ENCODE results near the gene GPSM1. TPM values are rescaled to one million over a fixed set of nuclear protein-coding genes. Genes with fewer than 3 reads are reported as not detected.

GPSM1 gene
- total and polyA plus RNA-seq, 10 donors = 4.5 to 27.9 (median 12.5) TPM

GRCh38 chr9:136329211-136329627 lies 1.9 kb downstream of the GPSM1 start:
- intact Hi-C loops (cut with DNase I; ENCODE audit: low total_unique reads) = no loop called here
- H3K4me3 ChIP-seq = peak overlapping the region in 4 of 8 donors; percentile 43 to 75 (median 50)
- peaks cover 0 to 52% (median 12%) of the 10 kb centered on the region in 7 donors for H3K27me3 ChIP-seq (replicated peaks in 1 of 7)
- peak overlapping the region in 3 of 8 donors; percentile 78 to 81 (median 79) for H3K27ac ChIP-seq
- no peaks in the 10 kb centered on the region for H3K9me3 ChIP-seq
- TF ChIP-seq CTCF (IDR thresholded peaks at IDR 0.05 in 8 of 11, conservative IDR thresholded peaks at IDR 0.05 in 3 of 11) (no peak), POLR2A (IDR thresholded peaks at IDR 0.05) (no peak), POLR2AphosphoS5 (IDR thresholded peaks at IDR 0.05) (no peak)
- no peak for DNase-seq
- H3K36me3 ChIP-seq = no peaks in the 10 kb centered on the region
- H3K4me1 ChIP-seq = peaks cover 13 to 50% (median 32%) of the 10 kb centered on the region in 6 donors
- WGBS, 5 donors = 40 to 85% (median 77%) methylated on average over 1 to 19 of the region's 19 CpGs

- Histone ChIP-seq H3K36me3 (no peaks in the 10 kb centered on the region), H3K9me3 (no peaks in the 10 kb centered on the region), H3K4me3 (peak overlapping the region in 2 of 8 donors; percentile 47 to 75), H3K27me3 (replicated peaks in 1 of 7) (peaks cover 0 to 47% (median 12%) of the 10 kb centered on the region in 7 donors), H3K27ac (no peak overlapping the region), H3K4me1 (peaks cover 13 to 50% (median 32%) of the 10 kb centered on the region in 6 donors)
- intact Hi-C loops (cut with DNase I; ENCODE audit: low total_unique reads) = no loop called here
- 84 to 89% (median 87%) methylated on average over 17 to 23 of the region's 23 CpGs for WGBS, 5 donors
- DNase-seq = no peak
- no peak for TF ChIP-seq POLR2A (IDR thresholded peaks at IDR 0.05)
- TF ChIP-seq POLR2AphosphoS5 (IDR thresholded peaks at IDR 0.05) = no peak
- no peak for TF ChIP-seq CTCF (IDR thresholded peaks at IDR 0.05 in 8 of 11, conservative IDR thresholded peaks at IDR 0.05 in 3 of 11)
Observed at GRCh38 chr9:136329636-136330405, 2.5 kb downstream of the GPSM1 start.

GRCh38 chr9:136330406-136330990 lies 3.2 kb downstream of the GPSM1 start:
- WGBS, 5 donors = 70 to 82% (median 80%) methylated on average over 13 to 14 of the region's 14 CpGs
- Histone ChIP-seq H3K4me3 (no peak overlapping the region), H3K27ac (no peak overlapping the region), H3K27me3 (replicated peaks in 1 of 7) (peaks cover 0 to 41% (median 12%) of the 10 kb centered on the region in 7 donors), H3K4me1 (peaks cover 13 to 49% (median 32%) of the 10 kb centered on the region in 6 donors), H3K9me3 (no peaks in the 10 kb centered on the region), H3K36me3 (no peaks in the 10 kb centered on the region)
- intact Hi-C loops (cut with DNase I; ENCODE audit: low total_unique reads) = no loop called here
- no peak for TF ChIP-seq POLR2A (IDR thresholded peaks at IDR 0.05)
- TF ChIP-seq POLR2AphosphoS5 (IDR thresholded peaks at IDR 0.05) = peak in 1 of 3 donors; percentile 39
- no peak for TF ChIP-seq CTCF (IDR thresholded peaks at IDR 0.05 in 8 of 11, conservative IDR thresholded peaks at IDR 0.05 in 3 of 11)
- no peak for DNase-seq

GRCh38 chr9:136331030-136331429 lies 3.7 kb downstream of the GPSM1 start:
- 82 to 93% (median 88%) methylated on average over 10 to 15 of the region's 15 CpGs for WGBS, 5 donors

More at GRCh38 chr9:136331030-136331429, 3.7 kb downstream of the GPSM1 start:
- H3K4me3 ChIP-seq = no peak overlapping the region
- no peaks in the 10 kb centered on the region for H3K9me3 ChIP-seq
- H3K36me3 ChIP-seq = peaks cover 0 to under 1% (median 0%) of the 10 kb centered on the region in 6 donors
- no peak for DNase-seq
- H3K4me1 ChIP-seq = peaks cover 13 to 44% (median 30%) of the 10 kb centered on the region in 6 donors
- no peak for TF ChIP-seq POLR2A (IDR thresholded peaks at IDR 0.05)
- TF ChIP-seq POLR2AphosphoS5 (IDR thresholded peaks at IDR 0.05) = no peak
- TF ChIP-seq CTCF (IDR thresholded peaks at IDR 0.05 in 8 of 11, conservative IDR thresholded peaks at IDR 0.05 in 3 of 11) = no peak
- no peak overlapping the region for H3K27ac ChIP-seq
- peaks cover 0 to 35% (median 12%) of the 10 kb centered on the region in 7 donors for H3K27me3 ChIP-seq (replicated peaks in 1 of 7)
- intact Hi-C loops (cut with DNase I; ENCODE audit: low total_unique reads) = no loop called here
